GM10266 (cell line): Measurements from ENCODE around the gene ZNF691.
"Not testable (repeated sequence)": the region's sequence is repeated elsewhere in the genome, so short reads cannot be mapped to it uniquely, and the experiment has no call there.

Experiments
- DNase-seq: peaks from one replicate; pipeline ENCODE4 v3.0.0; 2012; ENCODE audit errors: extremely low spot score
- TF ChIP-seq, protein P1 (sequence below): IDR thresholded peaks from 2 replicates; pipeline ENCODE4 v1.5.1; 2012; ENCODE audit warnings: mild to moderate bottlenecking, low read depth; ENCODE audit not compliant: control insufficient read depth, insufficient read depth; ENCODE audit errors: missing control alignments

The ZNF691 gene

DNA sequence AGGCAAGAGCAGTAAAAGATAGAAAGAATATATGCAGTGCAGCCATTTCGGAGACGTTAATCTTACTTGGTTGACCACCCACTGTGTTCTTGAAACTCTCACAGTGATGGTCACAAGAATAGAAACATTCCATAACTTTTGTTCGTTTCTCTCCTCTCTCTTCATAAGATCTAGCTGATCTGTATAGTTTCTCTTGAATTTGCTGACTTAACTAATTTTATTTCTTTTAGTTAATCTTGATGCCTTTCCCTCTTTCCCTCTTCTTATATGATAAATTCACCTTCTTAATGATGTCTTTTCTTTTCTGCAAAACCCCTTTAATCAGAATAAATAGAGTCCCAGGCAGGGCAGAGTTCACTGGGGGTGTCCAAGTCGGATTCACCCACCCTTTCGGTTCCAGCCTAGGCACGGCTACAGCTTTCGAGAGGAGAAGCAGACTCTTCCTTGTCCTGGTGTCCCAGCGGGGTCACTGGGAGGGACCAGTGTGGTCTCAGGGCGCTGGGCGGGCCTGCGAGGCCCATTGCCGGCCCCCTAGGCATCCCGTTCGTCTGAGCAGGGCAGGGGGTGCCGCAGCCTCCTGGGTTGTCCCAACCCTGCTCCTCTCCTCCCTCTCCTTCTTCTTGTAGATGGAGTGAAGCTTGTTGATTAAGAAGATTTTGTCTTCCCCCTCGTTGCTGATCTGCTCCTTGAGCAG lies 39.8 kb downstream of the ZNF691 start:
- no peak for DNase-seq
- TF ChIP-seq, protein P1, sequence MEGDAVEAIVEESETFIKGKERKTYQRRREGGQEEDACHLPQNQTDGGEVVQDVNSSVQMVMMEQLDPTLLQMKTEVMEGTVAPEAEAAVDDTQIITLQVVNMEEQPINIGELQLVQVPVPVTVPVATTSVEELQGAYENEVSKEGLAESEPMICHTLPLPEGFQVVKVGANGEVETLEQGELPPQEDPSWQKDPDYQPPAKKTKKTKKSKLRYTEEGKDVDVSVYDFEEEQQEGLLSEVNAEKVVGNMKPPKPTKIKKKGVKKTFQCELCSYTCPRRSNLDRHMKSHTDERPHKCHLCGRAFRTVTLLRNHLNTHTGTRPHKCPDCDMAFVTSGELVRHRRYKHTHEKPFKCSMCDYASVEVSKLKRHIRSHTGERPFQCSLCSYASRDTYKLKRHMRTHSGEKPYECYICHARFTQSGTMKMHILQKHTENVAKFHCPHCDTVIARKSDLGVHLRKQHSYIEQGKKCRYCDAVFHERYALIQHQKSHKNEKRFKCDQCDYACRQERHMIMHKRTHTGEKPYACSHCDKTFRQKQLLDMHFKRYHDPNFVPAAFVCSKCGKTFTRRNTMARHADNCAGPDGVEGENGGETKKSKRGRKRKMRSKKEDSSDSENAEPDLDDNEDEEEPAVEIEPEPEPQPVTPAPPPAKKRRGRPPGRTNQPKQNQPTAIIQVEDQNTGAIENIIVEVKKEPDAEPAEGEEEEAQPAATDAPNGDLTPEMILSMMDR: no peak

DNA sequence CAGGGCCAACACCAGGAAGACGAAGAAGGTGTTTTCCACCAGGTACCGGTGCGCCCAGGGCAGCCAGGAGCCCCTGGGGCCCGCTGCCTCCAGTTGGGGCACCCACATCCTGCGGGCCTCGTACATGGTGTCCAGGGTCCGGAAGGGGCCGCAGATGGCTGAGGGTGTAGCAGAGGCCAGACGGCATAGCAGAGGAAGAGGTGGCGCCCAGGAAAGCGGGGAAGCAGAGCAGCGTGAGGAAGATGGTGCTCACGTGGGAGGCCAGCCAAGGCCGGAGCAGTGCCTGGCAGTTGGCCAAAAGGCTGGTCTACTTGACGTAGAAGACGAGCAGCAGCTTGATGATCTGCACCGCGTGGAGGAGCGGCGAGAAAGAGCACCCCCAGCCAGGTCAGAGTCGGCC lies 40.4 kb downstream of the ZNF691 start:
- DNase-seq: no peak
- TF ChIP-seq, protein P1: no peak

DNA sequence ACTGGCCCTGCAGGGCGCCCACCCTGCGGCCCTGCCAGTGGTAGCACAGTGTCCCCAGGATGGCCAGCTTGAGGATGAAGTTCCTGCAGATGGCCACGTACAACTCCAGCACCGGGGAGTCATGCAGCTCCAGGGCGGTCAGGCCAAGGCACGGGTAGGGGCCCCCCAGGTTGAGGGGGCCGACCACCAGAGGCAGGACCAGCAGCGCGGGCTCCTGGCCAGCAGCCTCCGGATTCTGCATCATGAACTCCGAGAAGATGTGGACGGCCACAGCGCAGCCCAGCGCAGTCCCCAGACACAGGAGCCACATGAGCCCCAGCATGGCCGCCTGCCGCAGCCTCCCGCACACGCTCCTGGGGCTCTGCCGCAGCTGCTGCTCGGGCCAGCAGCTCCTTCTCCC lies 41.0 kb downstream of the ZNF691 start:
- TF ChIP-seq, protein P1: no peak
- no peak for DNase-seq

DNA sequence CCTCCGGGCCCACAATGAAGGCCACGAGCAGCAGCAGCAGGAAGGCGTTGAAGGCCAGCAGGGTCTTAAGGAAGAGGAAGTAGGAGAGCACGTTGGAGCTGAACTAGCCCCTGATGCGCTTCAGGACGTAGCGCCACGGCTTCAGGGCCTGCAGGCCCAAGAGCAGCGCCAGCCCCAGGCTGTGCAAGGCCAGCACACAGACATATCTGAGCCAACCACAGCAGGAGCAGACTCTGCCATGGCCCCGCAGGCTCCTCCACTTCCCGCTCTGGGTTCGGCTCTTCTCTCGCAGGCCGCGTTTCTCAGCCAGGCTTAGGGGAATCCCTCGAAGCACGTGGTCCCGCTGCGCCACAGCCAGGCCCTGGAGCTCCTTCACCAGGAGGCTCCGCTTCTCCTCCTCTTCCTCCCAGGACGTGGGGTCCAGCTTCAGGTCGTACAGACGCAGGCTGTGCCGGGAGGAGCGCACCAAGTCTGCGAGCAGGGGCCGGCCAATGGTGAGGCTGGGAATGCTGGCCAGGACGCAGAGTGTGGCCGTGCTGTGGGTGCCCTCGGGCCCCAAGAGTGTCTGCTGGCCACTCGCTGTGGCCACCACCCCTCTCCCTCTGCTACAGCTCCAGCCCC lies 41.7 kb downstream of the ZNF691 start:
- TF ChIP-seq, protein P1: no peak
- DNase-seq: no peak

DNA sequence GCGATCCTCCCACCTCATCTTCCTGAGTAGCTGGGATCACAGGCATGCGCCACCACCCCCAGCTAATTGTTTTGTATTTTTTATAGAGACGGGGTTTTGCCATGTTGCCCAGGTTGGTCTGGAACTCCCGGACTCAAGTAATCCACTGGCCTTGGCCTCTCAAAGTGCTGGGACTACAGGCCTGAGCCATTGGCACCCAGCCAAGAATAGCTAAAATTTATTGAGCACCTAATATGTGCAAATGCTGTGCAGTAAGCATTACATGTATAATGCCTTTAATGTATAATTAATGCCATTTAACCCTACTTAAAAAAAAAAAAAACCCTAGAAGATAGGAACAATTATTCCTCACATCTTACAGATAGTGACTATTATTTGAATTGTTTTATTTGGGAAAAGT lies 42.9 kb downstream of the ZNF691 start:
- no peak for DNase-seq
- TF ChIP-seq, protein P1: no peak

DNA sequence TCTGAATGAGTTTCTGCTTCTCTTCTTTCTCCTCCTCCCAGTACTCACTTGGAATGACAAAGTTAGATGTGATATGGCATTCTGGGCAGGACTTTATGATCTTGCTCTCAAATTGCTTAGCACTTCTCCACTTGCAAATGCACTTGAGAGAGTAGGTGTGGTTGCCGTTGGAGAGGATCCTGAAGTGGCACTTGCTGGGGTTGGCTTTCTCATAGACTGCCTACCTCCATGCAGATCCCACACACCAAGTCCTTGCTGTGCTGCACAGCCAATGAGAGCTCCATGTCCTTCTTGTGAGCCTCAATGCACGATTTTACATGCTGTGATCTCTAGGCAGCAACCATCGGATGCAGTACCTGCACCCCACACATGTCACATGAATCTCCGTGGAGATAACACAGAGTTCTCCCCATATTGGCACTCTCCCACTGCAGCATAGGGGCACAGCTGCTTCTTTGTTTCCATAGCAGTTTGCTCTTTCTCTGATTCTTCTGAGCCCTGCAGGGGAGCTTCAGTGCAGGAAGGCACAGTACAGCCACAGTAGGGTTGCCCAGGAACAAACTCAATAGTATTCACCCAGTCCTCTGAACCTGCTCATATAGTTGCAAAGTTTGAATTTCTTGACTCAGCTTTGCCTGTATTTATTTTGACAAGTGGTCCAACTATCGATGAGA lies 45.2 kb downstream of the ZNF691 start:
- DNase-seq: no peak
- TF ChIP-seq, protein P1: no peak

DNA sequence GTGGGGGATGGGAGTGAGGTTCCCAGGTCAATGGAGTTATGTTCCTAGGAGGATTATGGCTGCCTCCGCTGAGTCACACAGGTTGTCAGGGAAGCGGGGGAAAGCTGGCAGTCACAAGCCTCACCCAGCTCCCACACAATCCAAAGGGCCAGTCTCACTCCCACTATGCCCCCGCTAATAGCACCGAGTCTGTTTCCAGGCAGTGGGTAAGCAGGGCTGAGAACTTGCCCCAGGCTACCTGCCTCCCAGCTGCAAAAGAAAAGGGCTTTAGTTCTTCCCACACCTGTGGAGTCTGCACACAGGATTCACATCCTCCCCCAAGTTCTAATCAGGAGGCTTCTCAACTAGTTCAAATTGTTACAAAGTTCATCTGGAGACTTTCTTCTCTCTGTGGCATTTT lies 53.5 kb downstream of the ZNF691 start:
- not testable (repeated sequence) for DNase-seq
